Stimulated activated CD4-positive, alpha-beta T cell treated with anti-CD3 and anti-CD28 coated beads, Interleukin-2, amount 100 ng/mL, for 48 hours (primary cell): Measurements from ENCODE around the gene TRIP6.
"Not testable (repeated sequence)": the region's sequence is repeated elsewhere in the genome, so short reads cannot be mapped to it uniquely, and the experiment has no call there.

Experiments
- DNase-seq, 2 donors: peaks; one replicate each; pipeline ENCODE4 v3.0.0-alpha.2; 2020

TRIP6 gene

DNA sequence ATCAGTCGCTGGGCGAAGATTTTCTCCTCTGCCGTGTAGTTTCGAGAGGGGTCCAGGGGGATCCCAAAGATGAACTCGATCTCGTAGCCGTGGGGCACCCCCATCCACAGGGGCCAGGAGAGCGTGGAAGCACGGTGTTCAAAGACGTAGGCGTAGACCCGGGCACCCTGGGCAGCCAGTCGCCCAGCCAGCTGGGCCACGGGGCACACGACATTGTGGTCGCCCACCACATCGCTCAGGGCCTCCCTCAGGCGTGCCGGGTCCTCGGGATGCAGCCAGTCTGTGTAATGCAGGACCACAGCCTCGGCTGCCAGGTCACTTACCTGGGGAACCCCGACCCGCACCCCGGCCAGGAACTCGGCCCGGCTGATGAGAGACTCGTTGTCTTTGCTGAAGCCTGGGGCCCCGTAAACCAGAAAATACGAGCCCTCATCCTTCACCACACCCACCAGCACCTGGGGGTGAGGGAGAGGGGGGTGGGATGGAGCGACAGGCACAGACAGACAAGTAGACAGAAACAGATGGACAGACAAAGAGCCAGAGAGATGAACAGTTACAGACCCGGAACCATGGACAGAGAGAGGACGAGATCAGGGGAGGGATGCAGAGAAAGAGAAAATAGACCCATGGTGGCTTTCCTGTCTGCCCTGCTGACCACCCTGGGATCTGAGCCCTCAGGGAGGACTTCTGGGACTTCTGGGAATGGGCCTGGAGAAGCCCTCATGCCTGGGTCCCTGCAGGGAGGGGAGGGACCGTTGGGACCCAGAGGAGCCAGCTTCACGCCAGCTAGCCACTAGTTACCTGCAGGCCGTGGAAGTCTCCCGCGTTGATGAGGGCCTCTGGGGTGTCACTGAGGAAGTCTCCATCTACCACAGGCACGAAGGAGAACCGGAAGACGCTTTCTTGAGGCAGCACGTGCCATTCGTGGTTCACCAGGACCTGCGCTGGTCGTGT lies 25.5 kb downstream of the TRIP6 start:
- no peak for DNase-seq

- DNase-seq: no peak
Observed at GRCh38 chr7:100893318-100893895, 26.2 kb downstream of the TRIP6 start.

DNA sequence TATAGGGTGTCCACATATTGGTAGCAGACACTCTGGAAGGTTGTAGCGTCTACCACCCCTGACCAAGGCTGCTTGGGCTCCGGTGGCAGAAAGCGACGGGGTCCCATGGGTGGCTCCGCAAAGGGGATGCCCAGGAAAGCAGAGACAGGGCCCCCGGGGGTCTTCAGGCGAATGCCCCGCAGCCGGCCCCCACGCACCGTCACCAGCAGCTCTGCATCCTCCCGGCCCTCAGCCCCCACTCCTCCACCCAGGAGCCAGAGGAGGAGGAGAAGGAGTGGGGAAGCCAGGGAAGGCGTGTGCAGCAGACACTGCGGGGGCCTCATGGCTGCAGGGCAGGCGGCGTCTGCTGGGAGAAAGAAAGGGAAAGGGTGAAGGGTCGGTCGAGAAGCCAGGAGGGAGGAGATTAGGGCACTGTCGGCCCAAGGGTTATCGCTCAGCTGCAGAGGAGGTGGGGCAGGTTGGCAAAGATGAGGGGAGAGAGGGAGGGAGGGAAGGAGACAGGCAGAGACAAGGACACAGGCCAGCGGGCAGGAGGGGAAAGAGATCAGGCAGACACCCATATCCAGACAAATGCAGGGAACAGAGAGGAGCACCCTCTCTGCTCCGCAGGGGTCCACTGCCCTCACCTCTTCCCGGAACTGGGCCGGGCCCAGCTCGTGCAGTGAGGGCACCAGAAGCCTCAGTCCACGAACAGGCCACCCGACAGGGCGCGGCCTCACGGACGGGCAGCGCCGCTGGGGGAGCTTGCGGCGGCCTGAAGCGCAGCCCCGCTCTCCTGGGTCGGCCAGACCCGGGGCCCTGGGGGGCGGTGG lies 26.9 kb downstream of the TRIP6 start:
- DNase-seq: no peak

GRCh38 chr7:100894860-100895700 lies 27.9 kb downstream of the TRIP6 start:
- DNase-seq: peak; percentile 50 to 58

DNA sequence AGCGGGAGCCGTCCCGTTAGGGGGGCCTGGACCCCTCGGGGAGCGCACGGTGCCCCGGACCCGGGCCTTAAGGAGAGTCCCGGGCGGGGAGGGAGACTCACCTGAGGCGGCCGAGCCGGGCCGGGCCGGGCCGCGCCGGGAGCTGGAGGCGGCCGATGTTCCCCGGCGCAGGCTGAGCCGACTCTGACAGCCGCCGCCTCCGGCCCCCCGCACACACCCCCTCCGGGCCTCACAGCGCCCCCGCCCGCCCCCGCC lies 28.4 kb downstream of the TRIP6 start, which contains the start of gene ACHE:
TSS of gene ACHE (minus strand) at position 188 of the 255 bp plus-strand sequence. CDS start 1,656 bp downstream, outside the sequence.
- no peak for DNase-seq

- no peak for DNase-seq
Observed at GRCh38 chr7:100895956-100896731, 29.0 kb downstream of the TRIP6 start.

- DNase-seq: peak in 1 of 2 donors; percentile 47
Observed at GRCh38 chr7:100896732-100897608, 29.8 kb downstream of the TRIP6 start.

DNA sequence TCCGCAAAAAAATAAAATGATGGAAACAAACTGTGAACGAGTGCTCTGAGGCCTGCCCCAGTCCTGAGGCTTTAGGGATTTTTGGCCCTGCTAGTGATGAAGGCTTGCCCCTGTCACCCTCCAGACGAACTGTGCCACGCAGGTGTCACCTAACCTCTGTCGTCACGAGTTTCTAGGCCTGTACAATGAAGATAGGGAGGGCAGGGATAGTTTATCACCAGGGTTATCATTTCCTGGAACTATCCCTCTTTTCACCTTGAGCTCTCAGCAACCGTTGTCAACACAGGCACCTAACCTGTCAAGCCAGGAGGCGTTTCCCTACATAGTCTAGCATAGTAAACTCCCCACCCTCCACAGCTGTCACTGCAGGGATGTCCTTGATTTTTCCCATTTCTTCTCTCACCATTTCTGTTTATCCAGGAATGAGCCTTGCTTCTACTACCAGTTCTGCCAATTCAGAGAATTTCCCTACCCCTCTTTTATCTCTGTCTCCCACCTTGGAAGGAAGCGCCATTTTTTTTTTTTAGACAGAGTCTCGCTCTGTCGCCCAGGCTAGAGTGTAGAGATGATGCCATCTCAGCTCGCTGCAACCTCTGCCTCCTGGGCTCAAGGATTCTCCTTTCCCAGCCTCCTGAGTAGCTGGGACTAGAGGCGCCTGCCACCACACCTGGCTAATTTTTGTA lies 30.7 kb downstream of the TRIP6 start:
- no peak for DNase-seq

DNA sequence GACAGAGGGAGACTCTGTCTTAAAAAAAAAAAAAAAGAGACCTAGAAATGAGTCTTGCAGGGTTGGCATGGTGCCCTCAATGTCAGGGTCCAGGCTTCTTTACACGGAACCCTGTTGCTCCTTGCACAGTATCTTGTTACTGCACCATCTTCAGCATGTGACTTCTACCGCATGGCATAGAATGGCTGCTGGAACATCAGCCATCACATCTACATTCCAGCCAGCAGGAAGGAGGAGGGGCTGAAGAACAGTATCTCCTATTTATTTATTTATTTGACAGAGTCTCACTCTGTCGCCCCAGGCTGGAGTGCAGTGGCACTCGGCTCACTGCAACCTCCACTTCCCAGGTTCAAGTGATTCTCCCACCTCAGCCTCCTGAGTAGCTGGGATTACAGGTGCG lies 32.2 kb downstream of the TRIP6 start:
- no peak for DNase-seq

- no peak for DNase-seq
Observed at GRCh38 chr7:100900978-100901377, 33.8 kb downstream of the TRIP6 start.

DNA sequence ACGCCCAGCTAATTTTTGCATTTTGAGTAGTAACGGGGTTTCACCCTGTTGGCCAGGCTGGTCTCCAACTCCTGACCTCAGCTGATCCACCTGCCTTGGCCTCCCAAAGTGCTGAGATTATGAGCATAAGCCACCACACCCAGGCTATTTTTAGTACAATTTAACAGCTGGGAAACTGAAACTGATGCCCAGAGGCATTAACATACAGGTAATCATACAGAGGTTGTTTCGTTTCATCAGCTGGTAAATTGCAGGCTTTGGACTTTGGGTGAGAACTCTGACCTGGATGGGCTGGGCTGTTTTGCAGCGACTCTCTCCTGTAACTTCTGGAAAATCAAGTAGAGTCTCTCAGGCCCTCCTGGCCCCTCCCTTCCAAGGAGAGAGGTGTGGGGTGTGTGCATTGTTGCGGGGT lies 34.7 kb downstream of the TRIP6 start:
- no peak for DNase-seq

DNA sequence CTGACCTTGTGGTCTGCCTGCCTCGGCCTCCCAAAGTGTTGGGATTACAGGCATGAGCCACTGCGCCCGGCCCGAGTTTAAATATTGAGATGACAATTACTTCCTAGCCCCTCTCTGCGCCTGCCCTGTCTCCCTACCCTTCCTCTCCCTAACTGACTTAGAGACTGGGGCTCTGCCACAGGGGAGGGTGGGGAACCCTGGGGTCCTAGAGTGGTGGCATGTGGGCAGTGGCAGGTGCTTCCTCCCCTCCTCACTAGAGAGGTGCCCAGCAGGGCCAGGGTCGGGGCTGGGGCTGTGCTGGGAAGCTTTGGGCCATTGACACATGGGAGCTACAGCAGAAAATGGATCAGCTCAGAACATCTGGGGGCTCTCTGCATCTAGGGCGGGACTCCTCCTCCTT lies 35.5 kb downstream of the TRIP6 start:
- no peak for DNase-seq

- no peak for DNase-seq
Observed at GRCh38 chr7:100908512-100908911, 41.3 kb downstream of the TRIP6 start.

DNA sequence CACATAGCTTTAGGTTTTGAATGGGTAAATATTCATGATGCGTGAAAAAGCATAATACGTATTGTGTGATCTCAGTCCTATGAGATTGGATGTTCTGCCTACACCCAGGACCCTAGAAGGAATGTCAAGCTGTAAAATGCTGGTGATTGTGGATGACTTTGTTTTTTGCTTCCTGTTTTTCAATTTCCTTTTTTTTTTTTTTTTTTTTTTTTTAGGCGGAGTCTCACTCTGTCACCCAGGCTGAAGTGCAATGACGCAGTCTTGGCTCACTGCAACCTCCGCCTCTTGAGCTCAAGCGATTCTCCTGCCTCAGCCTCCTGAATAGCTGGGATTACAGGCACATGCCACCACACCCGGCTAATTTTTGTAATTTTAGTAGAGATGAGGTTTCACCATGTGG lies 43.3 kb downstream of the TRIP6 start:
- not testable (repeated sequence) for DNase-seq

DNA sequence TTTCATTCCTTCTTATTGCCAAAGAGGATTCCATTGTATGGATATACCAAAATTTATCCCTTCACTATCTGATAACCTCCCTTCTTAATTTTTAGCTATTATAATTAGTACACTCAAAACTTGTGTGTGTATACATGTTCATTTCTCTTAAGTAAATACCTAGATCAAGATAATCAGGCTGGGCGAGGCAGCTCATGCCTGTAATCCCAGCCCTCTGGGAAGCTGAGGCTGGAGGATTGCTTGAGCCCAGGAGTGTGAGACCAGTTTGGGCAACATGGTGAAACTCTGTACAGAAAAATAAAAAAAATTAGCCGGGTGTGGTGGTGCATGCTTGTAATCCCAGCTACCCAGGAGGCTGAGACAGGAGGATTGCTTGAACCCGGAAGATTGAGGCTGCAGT lies 44.3 kb downstream of the TRIP6 start:
- no peak for DNase-seq

GRCh38 chr7:100914208-100914878 lies 47.2 kb downstream of the TRIP6 start:
- DNase-seq: no peak

- DNase-seq: no peak
Observed at GRCh38 chr7:100914879-100915447, 47.8 kb downstream of the TRIP6 start.

DNA sequence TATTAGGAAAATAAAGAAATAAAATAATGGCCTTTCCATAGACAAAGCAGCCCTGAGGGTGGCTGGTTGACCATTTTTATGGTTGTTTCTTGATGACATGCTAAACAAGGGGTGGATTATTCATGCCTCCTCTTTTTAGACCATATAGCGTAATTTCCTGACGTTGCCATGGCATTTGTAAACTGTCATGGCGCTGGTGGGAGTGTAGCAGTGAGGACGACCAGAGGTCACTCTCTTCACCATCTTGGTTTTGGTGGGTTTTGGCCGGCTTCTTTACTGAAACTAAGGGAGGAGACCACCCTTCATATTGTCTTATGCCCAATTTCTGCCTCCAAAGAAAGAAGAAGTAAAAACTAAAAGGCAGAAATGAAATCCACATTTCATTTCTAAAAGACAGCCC lies 52.1 kb downstream of the TRIP6 start:
- not testable (repeated sequence) for DNase-seq

DNA sequence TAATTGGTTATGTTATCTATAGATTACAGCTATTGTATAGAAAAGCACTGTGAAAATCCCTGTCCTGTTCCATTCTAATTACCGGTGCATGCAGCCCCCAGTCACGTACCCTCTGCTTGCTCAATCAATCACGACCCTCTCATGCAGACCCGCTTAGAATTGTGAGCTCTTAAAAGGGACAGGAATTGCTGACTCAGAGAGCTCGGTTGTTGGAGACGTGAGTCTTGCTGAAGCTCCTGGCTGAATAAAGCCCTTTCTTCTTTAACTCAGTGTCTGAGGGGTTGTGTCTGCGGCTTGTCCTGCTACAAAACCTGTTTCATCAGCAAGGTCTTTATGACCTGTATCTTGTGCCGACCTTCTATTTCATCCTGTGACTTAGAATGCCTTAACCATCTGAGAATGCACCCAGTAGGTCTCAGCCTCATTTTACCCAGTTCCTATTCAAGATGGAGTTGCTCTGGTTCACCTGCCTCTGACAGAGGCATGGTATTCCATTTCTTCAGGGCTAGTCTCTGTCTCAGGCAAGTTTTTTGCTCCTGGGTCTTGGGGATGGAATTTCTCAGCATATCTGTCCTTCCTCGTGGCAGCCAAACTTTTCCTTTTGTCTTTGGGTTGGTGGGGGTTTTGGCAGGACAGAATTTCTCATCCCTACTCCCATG lies 52.7 kb downstream of the TRIP6 start:
- not testable (repeated sequence) for DNase-seq
